GM18519 (cell line): ENCODE data around the gene ELOB.
"Not testable (repeated sequence)": the region's sequence is repeated elsewhere in the genome, so short reads cannot be mapped to it uniquely, and the experiment has no call there.

ENCODE experiments used
- ATAC-seq: cut with Tn5 transposase; IDR thresholded peaks from one replicate; pipeline ENCODE4 v1.9.1; 2021; ENCODE audit warnings: mild to moderate bottlenecking, moderate library complexity; ENCODE audit not compliant: unreplicated experiment, low FRiP score

The ELOB gene

GRCh38 chr16:2726923-2727322, 50.2 kb downstream of the ELOB start:
- no peak for ATAC-seq

GRCh38 chr16:2724816-2725348, 52.2 kb downstream of the ELOB start:
- no peak for ATAC-seq

- no peak for ATAC-seq
Observed at GRCh38 chr16:2724088-2724676, 52.9 kb downstream of the ELOB start.

- ATAC-seq = not testable (repeated sequence)
Observed at GRCh38 chr16:2721634-2722173, 55.4 kb downstream of the ELOB start.
